GM10248 (cell line): ENCODE results near the gene LZIC.

Experiments
- CTCF ChIA-PET: fragments of 300-600 bp; sonication (Branson Sonifier 250); formaldehyde crosslinking; extraction: SDS; loops from one replicate; lab custom pipeline; 2021; ENCODE audit warnings: antibody characterized with exemption; lab: Yijun Ruan, JAX
- POLR2A ChIA-PET: fragments of 350-650 bp; sonication (Branson Sonifier 250); formaldehyde crosslinking; extraction: SDS; loops from one replicate; lab custom pipeline; 2020; ENCODE audit warnings: antibody characterized with exemption; lab: Yijun Ruan, JAX
- DNase-seq: peaks from one replicate; pipeline ENCODE4 v3.0.0; 2012; ENCODE audit errors: extremely low spot score
- CTCF ChIP-seq: IDR thresholded peaks from 2 replicates; pipeline ENCODE4 v1.5.1; 2012; ENCODE audit warnings: mild to moderate bottlenecking, low read depth; ENCODE audit errors: extremely low read depth, missing control alignments, control extremely low read depth

The LZIC gene

GRCh38 chr1:9916452-9916851 lies 26.7 kb downstream of the LZIC start:
- no peak for TF ChIP-seq CTCF
- POLR2A ChIA-PET, result no interaction called here
- CTCF ChIA-PET, result interaction anchor here (0.7 to 2.8 kb wide), 6 partner anchors 10 to 301 kb away, joined by 3 to 7 read pairs (median 3); partner anchors contain the start of genes LZIC and NMNAT1
- DNase-seq, result no peak

- CTCF ChIA-PET, result interaction anchor here (1.0 to 2.8 kb wide), 8 partner anchors 10 to 286 kb away, joined by 3 to 8 read pairs (median 4); partner anchors contain the start of genes LZIC and NMNAT1
Measured at GRCh38 chr1:9914610-9914937, 28.6 kb downstream of the LZIC start.

GRCh38 chr1:9912264-9912936 lies 30.8 kb downstream of the LZIC start:
- no peak for TF ChIP-seq CTCF
- no peak for DNase-seq
- ChIA-PET CTCF (no interaction called here), POLR2A (no interaction called here)

More at GRCh38 chr1:9914610-9914937, 28.6 kb downstream of the LZIC start:
- no peak for DNase-seq
- POLR2A ChIA-PET, result interaction anchor here (0.6 kb wide), 2 partner anchors 10 to 156 kb away, joined by 3 to 4 read pairs; no protein-coding TSS in a partner anchor
- no peak for TF ChIP-seq CTCF

GRCh38 chr1:9910423-9911178 lies 32.6 kb downstream of the LZIC start:
- POLR2A ChIA-PET, result no interaction called here
- DNase-seq, result peak; percentile 99
- CTCF ChIA-PET, result interaction anchor here (0.6 to 1.2 kb wide), 3 partner anchors 18 to 584 kb away, joined by 3 to 4 read pairs (median 3); no protein-coding TSS in a partner anchor
- TF ChIP-seq CTCF, result no peak

- CTCF ChIA-PET, result interaction anchor here (1.2 kb wide), 2 partner anchors 17 to 41 kb away, joined by 3 to 4 read pairs; no protein-coding TSS in a partner anchor
- DNase-seq, result no peak
- TF ChIP-seq CTCF, result no peak
- POLR2A ChIA-PET, result no interaction called here
Measured at GRCh38 chr1:9910076-9910422, 33.1 kb downstream of the LZIC start, which contains the start of gene CTNNBIP1. CTNNBIP1 (minus strand) TSS chr1:9910269; CDS start chr1:9872064, 38,205 bp downstream.

GRCh38 chr1:9909234-9910046 lies 33.8 kb downstream of the LZIC start:
- no peak for TF ChIP-seq CTCF
- CTCF ChIA-PET, result interaction anchor here (1.2 kb wide), 1 partner anchor 34 kb away, joined by 3 read pairs; no protein-coding TSS in a partner anchor
- POLR2A ChIA-PET, result no interaction called here
- DNase-seq, result no peak
